MM.1S (cell line): ENCODE measurements around the gene GJB6.

Source experiments
- DNase-seq: peaks from one replicate; pipeline ENCODE4 v3.0.0-alpha.2; 2015
- H2AFZ ChIP-seq: fragments of 300-600 bp; sonication (generic); 2 replicates; pipeline ENCODE4 v1.6.0; 2016; ENCODE audit warnings: antibody characterized with exemption, low read length
- H3F3A ChIP-seq: fragments of 300-600 bp; sonication (generic); 2 replicates; pipeline ENCODE4 v1.6.1; 2016; ENCODE audit warnings: mild to moderate bottlenecking, antibody characterized with exemption, low read length, moderate library complexity, mixed read lengths; ENCODE audit not compliant: insufficient read depth
- H3K27ac ChIP-seq: fragments of 300-600 bp; sonication (generic); 2 replicates; pipeline ENCODE4 v1.5.1; 2016; ENCODE audit warnings: mild to moderate bottlenecking, low read length
- H3K27me3 ChIP-seq: fragments of 300-600 bp; sonication (generic); replicated peaks from 2 replicates; pipeline ENCODE4 v1.6.0; 2016; ENCODE audit warnings: low read length; ENCODE audit not compliant: insufficient read depth
- H3K36me3 ChIP-seq: fragments of 300-600 bp; sonication (generic); replicated peaks from 2 replicates; pipeline ENCODE4 v1.6.1; 2016; ENCODE audit warnings: mild to moderate bottlenecking, low read length, mixed read lengths; ENCODE audit not compliant: insufficient read depth
- H3K4me1 ChIP-seq: fragments of 300-600 bp; sonication (generic); 2 replicates; pipeline ENCODE4 v1.6.1; 2016; ENCODE audit warnings: low read length, mixed read lengths
- H3K4me2 ChIP-seq: fragments of 300-600 bp; sonication (generic); 2 replicates; pipeline ENCODE4 v1.6.0; 2016; ENCODE audit warnings: low read depth, low read length
- H3K4me3 ChIP-seq: fragments of 300-600 bp; sonication (generic); 2 replicates; pipeline ENCODE4 v1.5.1; 2016; ENCODE audit warnings: low read length, mixed read lengths
- H3K79me2 ChIP-seq: fragments of 300-600 bp; sonication (generic); 2 replicates; pipeline ENCODE4 v1.6.1; 2016; ENCODE audit warnings: mixed run types, low read length, mixed read lengths
- H3K9ac ChIP-seq: fragments of 300-600 bp; sonication (generic); 2 replicates; pipeline ENCODE4 v1.6.1; 2016; ENCODE audit warnings: low read length, mixed read lengths
- H3K9me2 ChIP-seq: fragments of 300-600 bp; sonication (generic); replicated peaks from 2 replicates; pipeline ENCODE4 v1.6.1; 2016; ENCODE audit warnings: mild to moderate bottlenecking, low read length, mixed read lengths; ENCODE audit not compliant: insufficient read depth
- H3K9me3 ChIP-seq: fragments of 300-600 bp; sonication (generic); replicated peaks from 2 replicates; pipeline ENCODE4 v1.6.1; 2016; ENCODE audit warnings: mild to moderate bottlenecking, low read length, mixed read lengths; ENCODE audit not compliant: insufficient read depth
- H4K20me1 ChIP-seq: fragments of 300-600 bp; sonication (generic); 2 replicates; pipeline ENCODE4 v1.6.1; 2016; ENCODE audit warnings: mild to moderate bottlenecking, low read length, moderate library complexity, mixed read lengths; ENCODE audit not compliant: insufficient read depth
- CTCF ChIP-seq: fragments of 300-600 bp; sonication (generic); IDR thresholded peaks from 2 replicates; pipeline ENCODE4 v1.5.1; 2016; ENCODE audit warnings: antibody characterized with exemption, low read length, mixed read lengths
- EZH2 ChIP-seq: fragments of 300-600 bp; sonication (generic); optimal IDR thresholded peaks from 2 replicates; pipeline ENCODE3; 2017; ENCODE audit warnings: low read depth, mild to moderate bottlenecking, antibody characterized with exemption, low read length, mixed read lengths
- EZH2phosphoT487 ChIP-seq: fragments of 300-600 bp; sonication (generic); IDR thresholded peaks from 2 replicates; pipeline ENCODE4 v1.6.1; 2018; ENCODE audit warnings: antibody characterized with exemption, low read length

The GJB6 gene

GRCh38 chr13:20191311-20192157 lies 40.6 kb downstream of the GJB6 start:
- H3K9ac ChIP-seq = peak overlapping the region; percentile 72
- H4K20me1 ChIP-seq = no peaks in the 10 kb centered on the region
- peak overlapping the region; percentile 35; the same call in 1 of the 2 replicates for H2AFZ ChIP-seq
- H3K36me3 ChIP-seq = no peaks in the 10 kb centered on the region
- H3F3A ChIP-seq = no peaks in the 10 kb centered on the region
- H3K4me2 ChIP-seq = peak overlapping the region; percentile 72
- peak; percentile 66 for DNase-seq
- H3K27ac ChIP-seq = peak overlapping the region; percentile 66; the same call in 1 of the 2 replicates
- H3K27me3 ChIP-seq = no peaks in the 10 kb centered on the region; the same call in 1 of the 2 replicates
- TF ChIP-seq CTCF (no peak), EZH2phosphoT487 (no peak), EZH2 (no peak)
- H3K9me2 ChIP-seq = no peaks in the 10 kb centered on the region
- H3K79me2 ChIP-seq = peaks cover 24% of the 10 kb centered on the region
- 0 out of 2 replicates have a peak, but pooled peaks cover 5% of the 10 kb centered on the region for H3K4me1 ChIP-seq
- no peaks in the 10 kb centered on the region for H3K9me3 ChIP-seq
- H3K4me3 ChIP-seq = peak overlapping the region; percentile 64

- no peaks in the 10 kb centered on the region for H3K9me3 ChIP-seq
- no peak overlapping the region for H3K4me3 ChIP-seq
- H2AFZ ChIP-seq = no peak overlapping the region
- H3K4me2 ChIP-seq = no peak overlapping the region; the same call in 1 of the 2 replicates
- H3K27ac ChIP-seq = no peak overlapping the region
- no peaks in the 10 kb centered on the region for H4K20me1 ChIP-seq
- no peak overlapping the region for H3K9ac ChIP-seq
- no peaks in the 10 kb centered on the region for H3F3A ChIP-seq
- no peaks in the 10 kb centered on the region; the same call in 1 of the 2 replicates for H3K27me3 ChIP-seq
- no peak for TF ChIP-seq EZH2
- no peak for TF ChIP-seq CTCF
- H3K79me2 ChIP-seq = peaks cover 24% of the 10 kb centered on the region
- DNase-seq = no peak
- 0 out of 2 replicates have a peak, but pooled peaks cover 5% of the 10 kb centered on the region for H3K4me1 ChIP-seq
- no peaks in the 10 kb centered on the region for H3K36me3 ChIP-seq
- no peaks in the 10 kb centered on the region for H3K9me2 ChIP-seq
These were observed 41.4 kb downstream of the GJB6 start for GRCh38 chr13:20190481-20191310.

GRCh38 chr13:20190076-20190475 lies 42.0 kb downstream of the GJB6 start:
- Histone ChIP-seq H3K9me3 (no peaks in the 10 kb centered on the region), H3K9me2 (no peaks in the 10 kb centered on the region), H3K36me3 (no peaks in the 10 kb centered on the region), H3K4me3 (no peak overlapping the region), H3K79me2 (peaks cover 24% of the 10 kb centered on the region), H3K27ac (no peak overlapping the region), H4K20me1 (no peaks in the 10 kb centered on the region), H3K27me3 (no peaks in the 10 kb centered on the region; the same call in 1 of the 2 replicates), H3K9ac (no peak overlapping the region), H3F3A (no peaks in the 10 kb centered on the region), H2AFZ (no peak overlapping the region), H3K4me2 (no peak overlapping the region), H3K4me1 (0 out of 2 replicates have a peak, but pooled peaks cover 5% of the 10 kb centered on the region)
- DNase-seq = no peak
- TF ChIP-seq EZH2 = no peak
- no peak for TF ChIP-seq EZH2phosphoT487
- TF ChIP-seq CTCF = no peak
